GM18861 (cell line): Measurements from ENCODE around the gene ACTG1.

Experiments
- ATAC-seq: cut with Tn5 transposase; IDR thresholded peaks from one replicate; pipeline ENCODE4 v1.9.1; 2021; ENCODE audit not compliant: unreplicated experiment

Gene ACTG1

DNA sequence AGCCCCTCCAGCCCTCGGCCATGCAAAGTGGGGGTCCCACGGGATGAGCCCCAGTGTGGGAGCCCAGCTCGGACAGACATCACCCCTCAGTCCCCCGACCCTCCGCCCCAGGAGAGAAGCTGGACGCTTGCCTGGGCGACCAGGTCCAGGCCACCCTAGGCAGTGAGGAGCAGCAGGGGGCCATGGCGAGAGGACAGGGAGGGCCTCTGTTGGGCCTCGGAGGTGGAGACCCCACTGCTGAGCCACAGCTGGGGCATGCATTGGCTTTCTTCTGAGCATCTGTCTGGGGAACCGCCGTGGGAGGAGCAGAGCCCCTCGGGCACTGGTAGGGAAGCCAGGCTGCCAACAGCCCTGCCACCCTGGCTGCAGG, 13.0 kb downstream of the ACTG1 start:
- ATAC-seq, result no peak

DNA sequence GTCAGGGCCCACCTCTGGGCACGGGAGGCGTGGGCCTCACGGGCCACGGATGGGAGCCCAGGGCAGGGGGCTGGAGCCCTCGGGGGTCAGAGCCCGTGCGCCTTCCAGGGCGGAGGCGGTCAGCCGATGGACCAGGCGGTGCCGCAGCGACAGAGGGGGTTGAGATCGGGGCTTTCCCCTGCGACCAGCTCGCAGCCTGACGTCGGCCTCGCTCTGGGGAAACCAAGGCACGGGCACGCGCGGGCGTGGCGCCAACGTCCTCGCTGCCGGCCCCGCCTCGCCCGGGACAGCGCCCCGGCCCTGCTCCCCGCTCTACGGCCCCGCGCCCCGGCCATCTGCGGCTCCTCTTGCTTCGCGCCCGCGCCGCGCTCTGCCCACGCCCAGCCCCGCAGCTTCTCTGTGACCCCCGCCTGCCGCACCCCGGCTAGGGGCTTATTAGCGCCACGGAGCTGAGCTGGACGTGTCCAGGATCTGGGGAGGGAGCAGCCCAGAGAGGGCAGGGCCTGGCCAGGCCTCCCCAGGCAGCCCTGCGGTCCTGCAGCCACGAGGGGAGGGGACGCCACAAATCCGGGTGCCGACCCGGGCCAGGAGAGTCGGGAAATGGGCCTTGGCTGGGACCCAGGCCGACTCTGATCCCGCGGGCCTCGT, 13.5 kb downstream of the ACTG1 start:
- no peak for ATAC-seq

DNA sequence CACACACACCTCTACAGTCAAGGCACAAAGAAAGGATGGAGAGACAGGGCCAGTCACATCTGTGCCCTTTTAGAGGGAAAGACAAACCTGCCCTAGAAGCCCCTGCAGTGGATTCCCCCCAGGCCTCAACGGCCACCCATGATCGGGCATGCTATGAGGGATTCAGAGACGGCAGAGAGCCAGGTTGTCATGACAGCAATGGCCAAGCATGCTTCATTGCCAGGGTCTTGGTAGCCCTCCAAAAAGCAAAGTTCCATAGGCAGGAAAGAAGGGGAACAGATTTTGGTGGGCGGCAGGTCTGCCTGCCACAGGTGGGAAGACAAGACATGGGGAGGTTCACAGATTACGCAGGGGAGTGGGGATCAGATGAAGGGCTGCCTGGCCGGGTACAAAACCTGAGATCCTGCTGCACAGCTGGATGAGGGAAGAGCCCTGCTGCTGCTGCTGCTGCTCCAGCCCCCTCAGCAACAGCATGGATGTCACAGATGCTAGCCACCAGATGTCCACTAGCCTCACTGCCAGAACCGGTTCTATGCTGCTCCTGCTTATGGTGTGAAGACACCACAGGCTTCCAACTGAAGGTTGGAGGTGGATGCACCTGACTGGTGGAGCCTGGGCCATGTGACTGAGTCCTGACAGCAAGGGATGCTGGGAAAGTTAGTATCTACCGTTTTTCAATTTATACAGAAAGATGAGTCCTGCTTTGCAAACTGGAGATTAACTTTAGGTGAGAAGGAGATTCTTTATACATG, 17.8 kb downstream of the ACTG1 start:
- ATAC-seq, result no peak

DNA sequence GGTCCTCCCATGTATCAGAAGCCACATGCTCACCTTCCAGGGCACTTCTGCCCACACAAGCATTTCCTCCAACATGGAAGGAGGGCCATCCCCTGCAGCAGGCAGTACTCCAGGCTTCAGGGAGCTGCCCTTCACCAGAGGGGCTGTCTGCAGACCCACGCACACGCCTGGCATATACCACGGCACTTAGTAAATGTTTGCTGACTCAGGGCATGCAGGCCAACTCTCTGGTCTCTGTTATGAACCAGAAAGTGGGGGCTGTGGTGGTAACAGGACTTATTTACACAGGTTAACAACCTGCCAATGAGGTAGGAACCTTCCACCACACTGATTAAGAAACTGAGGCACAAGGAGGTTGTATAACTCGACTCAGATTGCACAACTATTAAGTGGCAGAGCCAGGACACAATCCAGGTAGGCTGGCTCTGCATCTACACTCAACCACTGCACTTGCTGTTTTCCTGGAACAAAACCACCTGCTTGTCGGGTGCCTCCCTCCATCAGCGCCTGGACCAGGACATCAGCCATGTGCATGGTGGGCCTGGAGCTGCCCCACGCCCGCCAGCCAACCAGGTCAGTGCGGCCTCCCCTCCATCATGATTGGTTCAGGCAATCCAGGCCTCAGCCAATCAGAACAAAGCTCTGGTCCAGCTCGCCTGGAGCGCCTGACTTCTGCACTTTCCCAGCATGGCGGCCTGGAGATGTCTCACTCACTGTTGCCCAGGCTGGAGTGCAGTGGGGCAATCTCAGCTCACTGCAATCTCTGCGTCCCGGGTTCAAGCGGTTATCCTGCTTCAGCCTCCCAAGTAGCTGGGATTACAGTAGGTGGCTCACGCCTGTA, 19.2 kb downstream of the ACTG1 start:
- no peak for ATAC-seq

DNA sequence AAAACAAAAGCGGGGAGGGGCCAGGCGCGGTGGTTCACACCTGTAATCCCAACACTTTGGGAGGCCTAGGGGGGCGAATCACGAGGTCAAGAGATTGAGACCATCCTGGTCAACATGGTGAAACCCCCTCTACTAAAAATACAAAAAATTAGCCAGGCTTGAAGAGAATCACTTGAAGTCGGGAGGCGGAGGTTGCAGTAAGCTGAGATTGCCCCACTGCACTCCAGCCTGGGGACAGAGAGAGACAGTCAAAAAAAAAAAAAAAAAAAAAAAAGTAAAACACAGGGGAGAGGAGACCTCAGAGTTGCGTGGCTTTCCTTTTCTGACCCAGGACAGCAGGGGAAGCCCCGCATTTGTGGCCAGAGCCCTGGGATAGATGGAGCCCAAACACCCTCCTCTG, 19.9 kb downstream of the ACTG1 start:
- no peak for ATAC-seq

DNA sequence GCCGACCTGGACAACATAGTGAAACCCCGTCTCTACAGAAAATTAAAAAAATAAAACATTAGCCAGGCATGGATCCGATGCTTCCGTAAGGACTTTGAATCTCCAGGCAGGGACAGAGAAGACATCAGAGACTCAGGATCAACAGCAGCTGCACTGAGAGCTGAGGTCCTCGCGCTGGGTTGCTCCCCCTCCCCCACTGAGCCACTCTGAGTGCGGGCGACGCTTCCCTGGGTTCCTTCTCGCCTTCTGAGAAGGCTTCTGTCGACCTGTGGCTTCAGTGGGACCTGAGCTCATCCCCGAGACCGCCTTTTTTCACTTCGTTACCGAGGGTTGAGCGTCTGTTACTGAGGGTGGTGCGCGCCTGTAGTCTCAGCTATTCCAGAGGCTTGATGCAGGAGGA, 20.4 kb downstream of the ACTG1 start:
- no peak for ATAC-seq

DNA sequence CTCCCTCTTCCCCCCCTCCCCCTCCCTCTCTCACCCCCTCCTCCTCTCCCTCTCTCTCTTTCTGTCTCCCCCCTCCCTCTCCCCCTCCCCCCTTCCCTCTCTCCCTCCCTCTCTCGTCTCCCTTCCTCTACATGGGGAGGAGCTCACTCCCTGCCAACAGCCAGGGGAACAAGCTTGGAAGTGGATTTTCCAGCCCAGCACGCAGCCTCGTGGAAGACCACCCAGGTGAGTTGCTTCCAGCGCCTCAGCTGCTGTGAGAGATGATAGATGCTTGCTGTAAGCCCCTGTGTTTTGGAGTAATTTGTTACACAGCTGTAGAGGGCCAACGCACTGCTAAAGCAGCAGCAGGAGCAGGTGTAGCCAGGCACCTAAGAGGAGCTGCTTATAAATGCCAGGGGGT, 20.8 kb downstream of the ACTG1 start:
- no peak for ATAC-seq

DNA sequence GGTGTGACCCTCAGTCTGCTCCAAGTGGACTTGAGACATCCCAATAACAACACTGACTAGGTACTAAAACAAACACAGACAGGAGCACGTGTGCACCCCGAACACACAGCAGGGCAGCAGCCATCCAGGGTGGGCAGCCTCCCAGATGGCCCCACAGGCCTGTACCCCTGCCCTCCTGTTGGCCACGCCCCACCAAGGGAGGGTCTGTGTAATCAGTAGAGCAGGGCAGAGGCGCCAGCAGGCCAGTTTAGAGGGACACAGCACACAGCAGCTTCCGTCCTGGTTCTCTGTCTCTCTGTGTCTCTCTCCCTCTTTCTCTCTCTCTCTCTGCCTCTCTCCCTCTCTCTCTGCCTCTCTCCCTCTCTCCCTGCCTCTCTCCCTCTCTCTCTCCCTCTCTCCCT, 21.4 kb downstream of the ACTG1 start:
- ATAC-seq, result no peak

DNA sequence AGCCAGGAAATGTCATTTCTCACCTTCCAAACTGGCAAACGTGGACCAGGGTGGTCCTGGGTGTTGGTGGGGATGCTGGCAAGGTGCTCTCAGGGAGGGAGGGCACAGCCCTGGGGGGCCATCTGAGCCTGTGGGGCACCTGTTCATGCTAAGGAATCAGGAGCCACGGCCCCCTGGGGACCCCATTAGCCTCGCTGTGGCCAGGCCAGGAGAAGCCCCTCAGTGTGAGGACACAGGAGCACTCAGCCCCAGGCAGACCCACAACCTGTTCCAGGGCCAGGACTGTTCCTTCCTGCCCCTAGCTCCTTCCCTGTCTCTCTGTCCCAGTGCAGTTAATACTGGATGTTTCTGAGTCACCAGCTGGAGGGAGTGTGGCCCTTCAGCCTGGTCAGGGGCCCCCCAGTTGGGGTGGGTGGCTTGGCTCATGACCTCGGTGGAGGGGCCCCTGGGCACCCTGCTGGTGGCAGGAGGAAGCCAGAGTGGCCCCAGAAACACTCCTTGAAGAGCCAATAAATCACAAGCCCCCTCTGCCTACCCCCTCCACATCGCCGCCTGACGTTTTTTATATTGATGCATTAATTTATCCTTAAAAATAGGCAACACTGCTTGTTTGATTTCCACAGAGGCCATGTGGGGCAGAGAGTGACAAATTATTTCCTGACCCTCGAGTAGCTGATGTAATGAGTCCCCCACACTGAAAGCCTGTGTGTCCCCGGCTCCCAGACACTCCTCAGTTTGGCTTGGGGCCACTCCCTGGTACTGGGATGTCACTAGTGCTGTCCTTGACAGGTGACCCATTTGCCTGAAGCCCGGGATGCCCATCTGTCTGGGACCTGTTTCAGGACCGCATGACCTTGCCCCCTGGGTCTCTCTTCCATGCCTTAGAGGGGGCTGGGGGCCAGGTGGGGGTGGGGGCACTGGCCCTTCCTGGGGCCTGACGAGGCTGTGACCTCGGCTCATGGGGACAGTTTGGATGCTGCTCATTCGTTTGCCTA, 22.3 kb downstream of the ACTG1 start:
- no peak for ATAC-seq

DNA sequence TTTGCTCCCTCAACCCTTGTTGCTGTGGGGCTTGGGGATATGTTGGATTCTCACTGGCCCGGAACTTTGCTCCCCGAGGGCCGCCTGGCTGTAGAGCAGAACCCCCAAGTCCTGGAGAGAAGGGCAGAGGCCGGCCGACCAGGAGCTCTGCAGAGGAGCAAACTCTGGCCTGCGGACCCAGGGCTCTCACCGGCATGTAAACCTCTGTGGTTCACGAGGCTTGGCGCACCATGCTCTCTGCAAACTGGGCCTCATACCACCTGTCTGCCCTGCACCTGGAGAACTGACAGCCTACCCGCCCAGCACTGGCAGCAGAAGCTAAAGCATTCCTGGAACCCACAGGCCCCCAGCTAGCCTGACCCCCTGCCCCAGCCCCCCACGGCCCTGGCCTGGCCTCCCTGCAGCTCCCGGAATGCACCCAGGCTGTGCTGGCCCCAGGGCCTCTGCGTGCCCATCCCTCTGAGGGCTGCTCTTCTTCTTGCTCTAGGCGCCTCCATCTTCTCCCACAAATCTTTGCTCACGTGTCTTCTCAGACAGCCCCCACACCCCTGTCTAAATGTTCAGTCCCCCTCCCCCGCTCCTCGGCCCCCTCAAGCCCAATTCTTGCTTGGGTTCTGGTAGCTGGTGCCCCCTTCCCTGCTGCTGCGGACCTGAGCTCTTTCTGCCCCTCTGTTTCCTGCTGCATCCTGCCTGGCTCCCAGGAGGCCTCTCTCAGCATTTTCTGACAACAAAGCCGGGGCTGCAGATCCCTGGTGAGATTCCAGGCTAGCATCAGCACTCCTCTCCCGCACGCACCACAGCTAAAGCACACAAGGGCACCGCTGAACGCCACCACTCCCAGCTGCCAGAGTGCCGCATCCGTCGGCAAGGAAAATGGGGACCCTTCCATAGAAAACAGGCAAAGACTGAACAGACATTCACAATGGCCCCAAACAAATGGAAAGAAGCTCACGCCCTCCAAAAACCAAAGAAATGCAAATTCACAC, 23.3 kb downstream of the ACTG1 start:
- no peak for ATAC-seq

DNA sequence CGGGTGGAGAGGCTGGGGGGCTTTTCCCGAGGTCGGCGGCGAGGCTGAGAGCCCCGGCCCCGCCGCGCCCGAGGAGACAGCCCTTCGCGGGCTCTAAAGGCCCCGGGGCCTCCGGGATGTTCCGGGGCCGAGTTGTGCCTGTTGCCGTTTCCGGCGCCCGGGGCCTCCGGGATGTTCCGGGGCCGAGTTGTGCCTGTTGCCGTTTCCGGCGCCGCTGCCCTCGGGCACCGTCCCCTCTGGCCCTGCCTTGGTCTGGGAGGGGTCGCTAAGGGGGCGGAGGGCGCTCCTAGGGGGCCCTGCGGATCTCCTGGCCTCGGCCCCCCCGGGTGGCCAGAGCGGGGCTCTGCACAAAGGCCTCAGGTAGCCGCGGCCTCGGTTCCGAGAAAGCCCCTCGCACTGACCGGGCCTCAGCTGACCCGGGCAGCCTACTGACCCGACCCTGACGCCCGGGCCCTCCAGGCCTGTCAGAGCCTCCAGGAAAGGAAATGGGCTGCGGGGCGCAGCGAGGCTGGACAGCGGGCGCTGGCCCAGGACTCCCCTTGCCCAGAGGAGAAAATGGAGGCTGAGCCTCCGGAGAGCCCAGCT, 24.2 kb downstream of the ACTG1 start:
- ATAC-seq, result no peak

DNA sequence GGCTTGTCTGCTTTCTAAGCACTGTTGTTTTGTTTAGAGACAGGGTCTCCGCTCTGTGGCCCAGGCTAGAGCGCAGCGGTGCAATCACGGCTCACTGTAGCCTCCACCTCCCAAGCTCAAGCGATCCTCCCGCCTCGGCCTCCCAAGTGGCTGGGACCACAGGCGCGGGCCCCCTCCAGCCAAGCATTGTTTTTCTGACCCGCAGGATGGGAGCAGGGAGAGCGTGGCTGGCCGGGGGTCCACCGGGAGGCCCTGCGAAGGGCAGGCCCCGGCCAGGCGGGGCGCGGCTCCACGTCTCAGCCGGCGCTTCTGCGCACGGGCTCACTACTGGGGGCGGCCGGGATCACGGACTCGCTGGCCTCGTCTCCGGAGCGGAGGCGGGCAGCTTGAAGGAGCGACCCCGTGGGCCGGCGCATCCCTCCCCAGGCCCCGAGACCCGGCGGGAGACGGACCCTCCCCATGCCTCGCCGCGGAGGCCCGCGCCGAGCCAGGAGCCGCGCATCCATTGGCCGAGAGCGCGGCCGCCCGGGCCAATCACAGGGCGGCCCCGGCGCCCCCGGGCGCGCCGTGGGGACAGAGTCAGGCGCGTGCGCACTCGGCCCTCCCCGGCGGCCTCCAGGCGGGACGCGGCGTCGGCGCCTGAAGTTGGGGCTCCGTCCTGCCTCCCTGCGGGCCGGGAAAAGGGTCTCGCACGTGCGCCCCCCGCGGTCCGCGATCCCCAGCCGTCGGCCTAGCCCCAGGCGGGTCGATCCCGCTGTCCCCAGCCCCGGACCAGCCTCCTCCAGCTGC, 24.9 kb downstream of the ACTG1 start:
- no peak for ATAC-seq

DNA sequence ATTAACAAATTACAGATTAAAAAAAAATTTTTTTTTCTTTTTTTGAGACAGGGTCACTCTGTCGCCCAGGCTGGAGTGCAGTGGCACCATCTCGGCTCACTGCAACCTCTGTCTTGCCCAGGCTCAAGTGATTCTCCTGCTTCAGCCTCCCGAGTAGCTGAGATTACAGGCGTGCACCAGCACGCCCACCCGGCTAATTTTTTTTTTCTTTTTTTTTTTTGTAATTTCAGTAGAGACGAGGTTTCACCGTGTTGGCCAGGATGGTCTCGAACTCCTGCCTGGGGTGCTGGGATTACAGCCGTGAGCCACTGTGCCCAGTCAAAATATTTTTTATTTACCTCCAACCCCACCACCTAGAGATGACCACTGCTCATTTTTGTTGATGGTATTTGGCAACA, 25.5 kb downstream of the ACTG1 start:
- no peak for ATAC-seq

DNA sequence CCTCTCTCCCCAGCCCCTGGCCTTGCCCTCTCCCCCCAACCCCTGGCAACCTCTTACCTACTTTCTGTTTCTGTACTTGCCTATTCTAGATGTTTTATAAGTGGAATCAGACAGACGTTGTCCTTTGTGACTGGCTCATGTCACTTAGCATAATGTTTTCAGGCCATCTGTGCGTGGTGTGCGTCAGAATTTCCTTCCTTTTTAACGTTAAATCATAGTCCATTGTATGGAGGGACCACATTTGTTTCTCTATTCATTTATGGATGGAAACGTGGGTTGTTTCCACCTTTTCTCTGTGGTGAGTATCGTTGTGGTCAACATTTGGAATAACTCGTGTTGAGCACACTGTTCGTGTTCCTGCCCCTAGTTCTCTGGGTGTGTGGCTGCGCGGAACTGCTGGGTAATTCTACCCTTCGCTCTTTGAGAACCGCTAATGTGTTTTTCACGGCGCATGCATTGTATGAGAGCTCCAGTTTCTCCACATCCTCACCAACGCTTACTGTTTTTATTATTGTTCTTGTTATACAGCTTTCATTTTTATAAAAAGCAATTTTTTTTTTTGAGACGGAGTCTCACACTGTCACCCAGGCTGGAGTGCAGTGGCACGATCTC, 26.3 kb downstream of the ACTG1 start:
- no peak for ATAC-seq

DNA sequence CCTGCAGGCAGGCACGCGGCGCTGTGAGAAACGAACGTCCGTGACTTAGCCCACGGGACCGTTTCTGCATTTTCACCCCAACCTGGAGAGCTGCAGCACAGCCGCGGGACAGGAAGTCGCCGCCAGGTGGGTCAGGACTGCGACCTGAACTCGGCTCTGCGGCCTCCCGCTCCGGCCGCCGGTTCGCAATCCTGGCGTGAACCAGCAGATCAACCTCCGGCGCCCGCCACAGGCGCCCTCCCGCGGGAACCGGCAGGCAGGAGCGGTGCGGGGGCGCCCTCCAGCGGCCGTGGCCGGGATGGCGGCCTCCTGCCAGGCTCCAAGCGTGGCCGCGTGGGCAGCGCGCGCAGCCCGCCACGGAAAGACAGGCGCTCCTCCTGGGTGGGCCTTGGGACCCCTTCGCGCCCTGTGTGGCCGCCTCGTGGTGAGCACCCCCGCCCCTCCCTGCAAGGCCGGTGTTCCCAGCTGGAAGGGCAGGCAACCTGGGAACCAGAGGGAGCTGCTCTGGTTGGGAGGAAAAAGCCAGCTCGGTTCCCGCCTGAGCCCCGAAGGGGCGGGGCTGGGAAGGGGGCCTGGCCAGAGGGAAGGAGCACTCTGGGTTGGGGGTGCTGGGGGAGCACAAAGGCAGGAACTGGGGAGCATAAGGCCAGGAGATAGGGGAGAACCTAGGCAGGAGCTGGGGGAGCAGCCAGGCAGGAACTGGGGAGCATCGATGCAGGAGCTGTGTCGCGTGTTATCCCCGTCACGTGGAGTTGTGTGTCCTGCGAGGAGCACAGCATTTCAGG, 28.2 kb downstream of the ACTG1 start:
- peak; percentile 56 for ATAC-seq

DNA sequence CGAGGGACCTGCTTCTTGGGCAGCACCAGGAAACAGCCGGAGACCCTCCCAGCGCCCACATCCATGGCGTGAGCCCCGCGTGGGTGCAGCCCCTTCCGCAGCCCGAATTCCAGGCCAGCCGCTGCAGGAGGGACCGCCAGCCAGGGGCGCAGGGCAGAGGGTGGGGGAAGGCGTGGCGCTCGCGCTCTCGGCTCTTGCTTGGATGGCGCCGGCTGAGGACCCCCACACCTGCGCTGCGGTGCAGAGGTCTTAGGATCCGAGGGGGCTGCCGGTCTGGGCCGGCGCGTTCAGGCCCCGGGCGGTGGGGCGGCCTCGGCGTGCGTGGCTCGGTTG, 28.8 kb downstream of the ACTG1 start:
- ATAC-seq, result no peak

DNA sequence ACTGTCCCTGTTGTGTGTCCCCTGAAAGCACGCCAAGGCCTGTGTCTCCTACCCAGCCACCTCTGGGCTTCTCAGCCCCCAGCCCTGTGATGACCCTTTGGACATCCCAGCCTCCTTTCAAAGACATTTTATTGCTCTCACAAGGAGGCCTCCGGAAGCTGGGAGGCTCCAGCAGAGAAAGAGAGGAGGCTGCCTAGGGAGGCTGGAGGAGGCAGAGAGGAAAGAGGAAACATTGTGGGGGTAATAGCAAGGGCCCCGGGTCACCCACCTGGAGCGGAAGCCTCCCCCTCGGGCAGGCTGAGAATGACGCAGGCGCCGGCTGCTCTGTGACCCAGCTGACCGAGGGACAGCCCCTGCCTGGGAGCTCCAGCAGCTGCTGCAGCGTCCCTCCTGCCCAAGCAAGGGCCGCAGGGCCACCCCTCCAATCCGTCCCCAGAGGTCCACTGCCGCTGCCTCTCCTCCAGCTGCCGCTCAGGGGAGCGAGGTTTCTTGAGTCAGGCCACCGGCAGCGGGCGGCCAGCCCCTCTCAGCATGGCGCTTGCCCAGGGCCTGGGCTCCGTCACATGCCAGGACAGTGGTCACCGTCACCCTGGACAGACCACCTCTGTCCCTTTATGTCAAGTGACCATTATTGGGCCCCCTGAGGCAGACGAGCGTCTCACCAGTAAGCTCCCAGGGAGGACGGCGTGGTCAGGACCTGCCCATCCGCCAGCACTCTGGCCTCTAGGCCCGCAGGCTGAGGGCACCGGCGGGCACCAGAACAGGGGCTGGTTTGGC, 29.3 kb downstream of the ACTG1 start:
- no peak for ATAC-seq
